A673 (cell line): ENCODE data around the gene STRA8. TPM values are rescaled to one million over a fixed set of nuclear protein-coding genes. Genes with fewer than 3 reads are reported as not detected.
"Not testable (repeated sequence)": the region's sequence is repeated elsewhere in the genome, so short reads cannot be mapped to it uniquely, and the experiment has no call there.

Source experiments
- BruUV-seq: library from RNA; stranded (reverse); fragments of 400-500 nt; replicated peaks from 2 replicates; lab custom pipeline; 2021; lab: Mats Ljungman, UMichigan
- CTCF ChIA-PET: fragments of 300-600 bp; sonication (Branson Sonifier 250); formaldehyde crosslinking; loops from one replicate; lab custom pipeline; 2022; ENCODE audit warnings: antibody characterized with exemption; lab: Charles Lee
- POLR2A ChIA-PET: fragments of 300-600 bp; sonication (Branson Sonifier 250); formaldehyde crosslinking; loops from one replicate; lab custom pipeline; 2022; ENCODE audit warnings: antibody characterized with exemption; ENCODE audit not compliant: low non-redundant PET; lab: Charles Lee
- DNase-seq: peaks from one replicate; pipeline ENCODE4 v3.0.0-alpha.2; 2015; ENCODE audit warnings: low spot score
- H3K27ac ChIP-seq: fragments of 200-600 bp; sonication (generic); 2 replicates; pipeline ENCODE4 v1.5.1; 2016; ENCODE audit warnings: mixed run types, low read depth, mild to moderate bottlenecking, mixed read lengths, antibody characterized with exemption, low read length; ENCODE audit not compliant: poor library complexity, severe bottlenecking
- H3K27me3 ChIP-seq: fragments of 200-600 bp; sonication (generic); replicated peaks from 2 replicates; pipeline ENCODE4 v1.6.1; 2017; ENCODE audit warnings: mixed run types, low read depth, mild to moderate bottlenecking, mixed read lengths, antibody characterized with exemption, low read length; ENCODE audit not compliant: insufficient read depth, poor library complexity
- H3K36me3 ChIP-seq: fragments of 200-600 bp; sonication (generic); 2 replicates; pipeline ENCODE4 v1.6.1; 2016; ENCODE audit warnings: mixed run types, mild to moderate bottlenecking, mixed read lengths, antibody characterized with exemption, low read length; ENCODE audit not compliant: insufficient read depth, poor library complexity, severe bottlenecking
- H3K4me1 ChIP-seq: fragments of 200-600 bp; sonication (generic); 2 replicates; pipeline ENCODE4 v1.6.1; 2017; ENCODE audit warnings: mixed run types, mild to moderate bottlenecking, mixed read lengths, antibody characterized with exemption, low read length; ENCODE audit not compliant: insufficient read depth, poor library complexity, severe bottlenecking
- H3K4me3 ChIP-seq: fragments of 200-600 bp; sonication (generic); 2 replicates; pipeline ENCODE4 v1.5.1; 2016; ENCODE audit warnings: low read depth, mixed run types, mild to moderate bottlenecking, mixed read lengths, low read length; ENCODE audit not compliant: poor library complexity, severe bottlenecking
- H3K9me3 ChIP-seq: fragments of 200-600 bp; sonication (generic); 2 replicates; pipeline ENCODE4 v1.6.1; 2016; ENCODE audit warnings: mixed run types, low read depth, mild to moderate bottlenecking, mixed read lengths, antibody characterized with exemption, low read length; ENCODE audit not compliant: poor library complexity, severe bottlenecking
- EZH2 ChIP-seq: fragments of 200-600 bp; sonication (generic); IDR thresholded peaks from 2 replicates; pipeline ENCODE4 v1.6.1; 2017; ENCODE audit warnings: borderline replicate concordance, low read depth, mild to moderate bottlenecking, mixed read lengths, antibody characterized with exemption, low read length; ENCODE audit not compliant: poor library complexity, severe bottlenecking
- intact Hi-C: fragments of 100-400 bp; cut with micrococcal nuclease; formaldehyde crosslinking; loops from one replicate; pipeline ENCODE4 v1.10.0; 2022; ENCODE audit not compliant: unreplicated experiment
- total RNA-seq: library from RNA; stranded (reverse); gene quantifications from 2 replicates; pipeline ENCODE4 v1.2.3, GENCODE V29; 2021
- TF ChIP-seq, protein P1 (sequence below): fragments of 300-800, 200-600 bp; sonication (generic); conservative IDR thresholded peaks from 2 replicates; pipeline ENCODE4 v1.5.1; 2017; ENCODE audit warnings: low read depth, mild to moderate bottlenecking, antibody characterized with exemption, low read length, moderate library complexity, mixed read lengths

The STRA8 gene
- total RNA-seq, 1 experiment from 2014 or later, result not detected

DNA sequence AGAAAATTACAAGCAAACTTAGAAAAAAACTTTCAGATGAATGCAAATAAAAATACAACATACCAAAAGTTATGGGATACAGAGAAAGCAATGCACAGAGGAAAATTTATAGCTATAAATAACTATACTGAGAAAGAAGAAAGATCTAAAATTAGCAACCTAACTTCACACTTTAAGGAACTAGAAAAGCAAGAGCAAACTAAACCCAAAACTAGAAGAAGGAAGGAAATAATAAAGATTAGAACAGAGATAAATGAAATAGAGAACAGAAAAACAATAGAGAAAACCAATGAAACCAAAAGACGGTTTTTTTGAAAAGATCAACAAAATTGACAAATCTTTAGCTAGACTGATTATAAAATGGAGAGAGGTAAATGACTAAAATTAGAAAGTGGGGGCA is 9.6 kb upstream of the STRA8 start:
- no TSS peak for BruUV-seq
- TF ChIP-seq EZH2, result no peak
- no peak overlapping the region for H3K4me3 ChIP-seq
- intact Hi-C loops, result no loop called here
- ChIA-PET CTCF (no interaction called here), POLR2A (no interaction called here)
- no peaks in the 10 kb centered on the region for H3K27me3 ChIP-seq
- no peaks in the 10 kb centered on the region for H3K4me1 ChIP-seq
- H3K9me3 ChIP-seq, result no peaks in the 10 kb centered on the region
- no peak overlapping the region for H3K27ac ChIP-seq
- no peaks in the 10 kb centered on the region for H3K36me3 ChIP-seq
- no peak for DNase-seq

DNA sequence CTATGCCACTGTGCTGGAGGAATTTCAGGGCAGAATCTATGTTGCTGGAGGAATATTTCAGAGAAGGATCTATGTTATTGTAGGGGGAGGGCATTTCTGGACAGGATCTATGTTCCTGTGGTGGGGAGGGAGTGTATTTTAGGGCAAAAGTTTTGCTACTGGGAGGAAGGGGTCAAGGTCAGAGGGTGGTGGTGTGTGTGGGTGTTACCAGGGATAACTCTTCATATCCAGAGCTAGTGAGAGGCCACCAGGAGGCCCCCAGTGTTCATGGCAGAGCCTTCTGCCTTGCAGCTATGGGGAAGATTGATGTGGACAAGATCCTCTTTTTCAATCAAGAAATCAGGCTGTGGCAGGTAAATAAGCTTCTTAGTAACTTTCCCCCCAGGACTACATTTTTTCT is 2.0 kb upstream of the STRA8 start:
- intact Hi-C loops, result no loop called here
- Histone ChIP-seq H3K27ac (no peak overlapping the region), H3K27me3 (no peaks in the 10 kb centered on the region), H3K4me3 (no peak overlapping the region), H3K36me3 (no peaks in the 10 kb centered on the region), H3K9me3 (no peaks in the 10 kb centered on the region), H3K4me1 (no peaks in the 10 kb centered on the region)
- CTCF ChIA-PET, result no interaction called here
- POLR2A ChIA-PET, result no interaction called here
- no TSS peak for BruUV-seq
- no peak for DNase-seq
- TF ChIP-seq, protein P1, sequence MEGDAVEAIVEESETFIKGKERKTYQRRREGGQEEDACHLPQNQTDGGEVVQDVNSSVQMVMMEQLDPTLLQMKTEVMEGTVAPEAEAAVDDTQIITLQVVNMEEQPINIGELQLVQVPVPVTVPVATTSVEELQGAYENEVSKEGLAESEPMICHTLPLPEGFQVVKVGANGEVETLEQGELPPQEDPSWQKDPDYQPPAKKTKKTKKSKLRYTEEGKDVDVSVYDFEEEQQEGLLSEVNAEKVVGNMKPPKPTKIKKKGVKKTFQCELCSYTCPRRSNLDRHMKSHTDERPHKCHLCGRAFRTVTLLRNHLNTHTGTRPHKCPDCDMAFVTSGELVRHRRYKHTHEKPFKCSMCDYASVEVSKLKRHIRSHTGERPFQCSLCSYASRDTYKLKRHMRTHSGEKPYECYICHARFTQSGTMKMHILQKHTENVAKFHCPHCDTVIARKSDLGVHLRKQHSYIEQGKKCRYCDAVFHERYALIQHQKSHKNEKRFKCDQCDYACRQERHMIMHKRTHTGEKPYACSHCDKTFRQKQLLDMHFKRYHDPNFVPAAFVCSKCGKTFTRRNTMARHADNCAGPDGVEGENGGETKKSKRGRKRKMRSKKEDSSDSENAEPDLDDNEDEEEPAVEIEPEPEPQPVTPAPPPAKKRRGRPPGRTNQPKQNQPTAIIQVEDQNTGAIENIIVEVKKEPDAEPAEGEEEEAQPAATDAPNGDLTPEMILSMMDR, result no peak
- no peak for TF ChIP-seq EZH2

DNA sequence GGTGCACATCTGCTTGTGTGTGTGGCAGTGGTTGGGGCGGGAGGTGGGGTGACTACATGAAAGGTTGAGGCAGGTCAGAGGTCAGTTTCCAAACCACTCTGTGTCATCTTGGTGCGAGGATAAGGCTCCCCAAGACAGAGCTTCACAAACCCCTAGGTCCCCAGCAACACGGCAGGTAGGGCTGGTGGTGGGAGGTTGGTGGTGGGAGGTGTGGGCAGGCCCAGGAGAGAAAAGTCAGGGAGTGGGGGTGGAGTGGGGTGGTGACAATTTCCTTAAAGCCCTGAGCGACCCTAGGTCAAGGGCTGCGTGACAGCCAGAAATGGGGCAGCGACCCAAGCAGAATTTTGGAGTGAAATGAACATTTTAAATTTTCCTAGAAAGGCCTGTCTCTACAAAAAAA is 1.6 kb upstream of the STRA8 start:
- Histone ChIP-seq H3K27me3 (no peaks in the 10 kb centered on the region), H3K36me3 (no peaks in the 10 kb centered on the region), H3K27ac (no peak overlapping the region), H3K4me3 (no peak overlapping the region), H3K4me1 (no peaks in the 10 kb centered on the region), H3K9me3 (no peaks in the 10 kb centered on the region)
- TF ChIP-seq, protein P1, result no peak
- no peak for TF ChIP-seq EZH2
- POLR2A ChIA-PET, result no interaction called here
- no TSS peak for BruUV-seq
- intact Hi-C loops, result no loop called here
- CTCF ChIA-PET, result no interaction called here
- DNase-seq, result no peak

DNA sequence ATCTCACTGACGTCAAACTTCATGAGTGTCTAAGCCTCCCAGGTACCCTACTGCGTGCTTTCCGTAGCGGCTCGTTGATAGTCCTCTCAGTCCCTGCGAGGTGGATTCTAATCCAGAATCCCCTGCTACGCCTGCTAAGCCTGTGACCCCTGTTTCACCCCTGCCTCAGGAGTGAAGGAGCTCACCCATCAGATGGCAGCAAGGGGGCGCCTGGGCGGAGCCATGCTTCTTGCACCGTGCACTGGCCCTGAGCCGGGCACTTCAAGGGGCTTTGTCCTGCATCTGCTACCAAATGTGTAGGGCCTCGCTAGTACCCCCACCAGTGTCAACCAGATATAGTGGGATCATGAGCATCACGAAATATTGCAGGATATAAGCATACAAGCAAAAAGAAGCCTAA is 918 bp upstream of the STRA8 start:
- DNase-seq, result no peak
- intact Hi-C loops, result no loop called here
- no peaks in the 10 kb centered on the region for H3K9me3 ChIP-seq
- no peaks in the 10 kb centered on the region for H3K27me3 ChIP-seq
- no peaks in the 10 kb centered on the region for H3K4me1 ChIP-seq
- ChIA-PET POLR2A (no interaction called here), CTCF (no interaction called here)
- H3K27ac ChIP-seq, result no peak overlapping the region
- H3K36me3 ChIP-seq, result no peaks in the 10 kb centered on the region
- no TSS peak for BruUV-seq
- H3K4me3 ChIP-seq, result no peak overlapping the region
- no peak for TF ChIP-seq EZH2
- TF ChIP-seq, protein P1, result peak; percentile 46

DNA sequence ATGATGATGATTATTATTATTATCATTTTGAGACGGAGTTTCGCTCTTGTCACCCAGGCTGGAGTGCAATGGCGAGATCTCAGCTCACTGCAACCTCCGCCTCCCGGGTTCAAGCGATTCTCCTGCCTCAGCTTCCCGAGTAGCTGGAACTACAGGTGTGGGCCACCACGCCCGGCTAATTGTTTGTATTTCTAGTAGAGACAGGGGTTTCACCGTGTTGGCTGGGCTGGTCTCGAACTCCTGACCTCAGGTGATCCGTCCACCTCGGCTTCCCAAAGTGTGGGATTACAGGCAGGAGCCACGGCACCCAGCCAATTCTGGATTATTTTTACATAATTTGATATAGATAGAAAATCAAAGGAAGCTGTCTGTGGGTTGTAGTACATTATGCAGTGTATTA is 457 bp downstream of the STRA8 start:
- DNase-seq, CTCF ChIA-PET: not testable (repeated sequence)

More for the DNA sequence above, 457 bp downstream of the STRA8 start:
- H3K27me3 ChIP-seq, H3K36me3 ChIP-seq, intact Hi-C loops, H3K4me3 ChIP-seq, H3K4me1 ChIP-seq, BruUV-seq, H3K9me3 ChIP-seq, POLR2A ChIA-PET, H3K27ac ChIP-seq: not testable (repeated sequence)
